H1 (cell line): ENCODE data around the gene RASSF9.

Experiments used
- ASH2L ChIP-seq: fragments of 200-600, 300-600 bp; sonication (generic); IDR thresholded peaks from one replicate; pipeline ENCODE4 v1.7.1; 2017; ENCODE audit warnings: low read length
- CBX5 ChIP-seq: fragments of 300-800, 300-1000 bp; sonication (generic); IDR thresholded peaks from 2 replicates; pipeline ENCODE4 v1.7.1; 2016; ENCODE audit warnings: antibody characterized with exemption, low read length, low read depth
- CEBPB ChIP-seq: IDR thresholded peaks from 2 replicates; pipeline ENCODE4 v1.6.1; 2012; ENCODE audit warnings: low read depth, low read length
- CHD2 ChIP-seq: IDR thresholded peaks from 2 replicates; pipeline ENCODE4 v1.6.1; 2012; ENCODE audit warnings: low read length, improper control_type of control experiment
- CTCF ChIP-seq, 3 experiments: IDR thresholded peaks; 1 replicate in 2 of 3; 2 replicates in 1 of 3; pipeline versions ENCODE4 v1.5.1 to v1.6.1; 2011; ENCODE audit warnings: low read length in 3 of 3, mild to moderate bottlenecking in 3 of 3, inconsistent platforms in 2 of 3, low read depth in 1 of 3, moderate library complexity in 1 of 3; ENCODE audit not compliant: insufficient read depth in 1 of 3; ENCODE audit errors: control extremely low read depth in 1 of 3
- EZH2 ChIP-seq: fragments of 200-600 bp; sonication (generic); IDR thresholded peaks from 2 replicates; pipeline ENCODE4 v1.7.1; 2012; ENCODE audit warnings: low read depth, mild to moderate bottlenecking, moderate library complexity, low read length, inconsistent platforms; ENCODE audit not compliant: severe bottlenecking
- JUND ChIP-seq: IDR thresholded peaks from 2 replicates; pipeline ENCODE4 v1.6.1; 2011; ENCODE audit warnings: mild to moderate bottlenecking, improper control_type of control experiment, low read length
- POLR2A ChIP-seq, 2 experiments: IDR thresholded peaks; 1 replicate in 1 of 2; 2 replicates in 1 of 2; pipeline ENCODE4 v1.6.1; 2011; ENCODE audit warnings: low read depth in 2 of 2, low read length in 2 of 2, mild to moderate bottlenecking in 2 of 2; ENCODE audit errors: control extremely low read depth in 1 of 2
- SIN3A ChIP-seq, 2 experiments: IDR thresholded peaks in 1 of 2; conservative IDR thresholded peaks in 1 of 2; 2 replicates each; pipeline ENCODE4 v1.6.1; 2011 to 2012; ENCODE audit warnings: low read length in 2 of 2, improper control_type of control experiment in 1 of 2, low read depth in 1 of 2, mild to moderate bottlenecking in 1 of 2
- SUZ12 ChIP-seq: fragments of 200-600 bp; sonication (generic); IDR thresholded peaks from 2 replicates; pipeline ENCODE4 v1.6.1; 2012; ENCODE audit warnings: mild to moderate bottlenecking, inconsistent platforms, low read length, moderate library complexity, mixed read lengths
- TAF7 ChIP-seq: optimal IDR thresholded peaks from 2 replicates; pipeline ENCODE3; 2011; ENCODE audit warnings: low read depth, mild to moderate bottlenecking, inconsistent platforms, low read length, moderate library complexity, borderline replicate concordance
- USF2 ChIP-seq: IDR thresholded peaks from 2 replicates; pipeline ENCODE4 v1.6.1; 2011; ENCODE audit warnings: low read length, improper control_type of control experiment
- YY1 ChIP-seq: IDR thresholded peaks from 2 replicates; pipeline ENCODE4 v1.6.1; 2011; ENCODE audit warnings: low read depth, mild to moderate bottlenecking, low read length
- ZNF274 ChIP-seq: IDR thresholded peaks from 2 replicates; pipeline ENCODE4 v1.7.0; 2012; ENCODE audit warnings: low read length, borderline replicate concordance; ENCODE audit errors: extremely low read depth

GRCh38 chr12:85834378-85834777 is 1.8 kb downstream of the RASSF9 start:
- TF ChIP-seq CHD2 (no peak), ZNF274 (no peak), EZH2 (no peak), USF2 (no peak), CTCF (IDR thresholded peaks at IDR 0.05; ENCODE audit: control extremely low read depth in 1 of 3, insufficient read depth in 1 of 3, low read depth in 1 of 3, low read length in 3 of 3) (no peak), POLR2A (IDR thresholded peaks at IDR 0.05; ENCODE audit: control extremely low read depth in 1 of 2, low read depth in 2 of 2, low read length in 2 of 2) (no peak), CEBPB (no peak), JUND (no peak), SIN3A (conservative IDR thresholded peaks at IDR 0.05 in 1 of 2, IDR thresholded peaks at IDR 0.05 in 1 of 2; ENCODE audit: low read depth in 1 of 2, low read length in 2 of 2) (no peak), SUZ12 (no peak), TAF7 (no peak), ASH2L (no peak), CBX5 (no peak), YY1 (no peak)
